NCI-H1694 (cell line): ENCODE results near the gene SEL1L3.
A peak's percentile ranks its signal among the peaks of the same experiment; 100 is the strongest.

Experiments
- DNase-seq: peaks from one replicate; lab custom pipeline; 2025; lab: John Stamatoyannopoulos, UW

SEL1L3 gene

GRCh38 chr4:25816591-25817058, 46.2 kb downstream of the SEL1L3 start:
- DNase-seq: no peak

- no peak for DNase-seq
Observed at GRCh38 chr4:25815586-25815985, 47.2 kb downstream of the SEL1L3 start.

DNA sequence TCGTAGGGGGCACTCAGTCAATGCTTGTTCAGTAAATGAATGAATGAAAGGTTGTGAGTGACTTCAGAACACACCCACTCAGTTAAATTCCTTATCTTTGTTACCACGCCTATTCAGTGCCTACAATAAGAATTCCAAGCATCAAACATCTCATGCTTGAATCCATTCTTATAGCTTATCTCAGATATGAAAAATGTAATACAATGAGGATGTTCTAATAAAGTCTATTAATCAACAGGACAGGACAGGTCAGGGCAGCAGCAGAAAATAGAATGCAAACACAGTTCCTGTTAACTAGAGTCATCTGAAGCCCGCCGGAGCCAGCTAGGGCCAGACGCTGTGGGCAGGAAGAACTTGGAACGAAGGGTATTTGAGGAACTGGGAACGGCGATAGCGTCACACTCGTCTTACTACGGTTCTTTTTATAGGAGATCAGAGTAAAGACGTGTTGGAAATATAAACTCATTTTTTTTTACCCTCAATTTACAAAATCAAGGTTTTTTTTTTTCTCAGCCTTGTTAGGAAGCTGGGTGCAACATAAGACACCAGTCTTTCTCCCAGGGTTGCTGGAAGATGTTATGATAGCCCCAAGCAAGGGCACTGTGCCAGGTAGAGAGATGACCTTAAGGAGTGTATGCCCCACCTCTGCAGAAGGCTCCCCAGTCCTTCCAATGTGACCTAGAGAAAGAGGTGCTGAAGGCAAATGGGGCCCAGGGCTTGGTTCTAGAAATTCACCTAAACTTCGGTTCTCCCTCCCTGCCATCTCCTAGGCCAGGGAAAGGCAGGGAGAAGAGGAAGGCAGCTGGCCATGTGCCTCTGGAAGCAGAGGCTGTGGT, 48.3 kb downstream of the SEL1L3 start:
- no peak for DNase-seq

GRCh38 chr4:25813448-25814106, 49.2 kb downstream of the SEL1L3 start:
- DNase-seq: no peak

DNA sequence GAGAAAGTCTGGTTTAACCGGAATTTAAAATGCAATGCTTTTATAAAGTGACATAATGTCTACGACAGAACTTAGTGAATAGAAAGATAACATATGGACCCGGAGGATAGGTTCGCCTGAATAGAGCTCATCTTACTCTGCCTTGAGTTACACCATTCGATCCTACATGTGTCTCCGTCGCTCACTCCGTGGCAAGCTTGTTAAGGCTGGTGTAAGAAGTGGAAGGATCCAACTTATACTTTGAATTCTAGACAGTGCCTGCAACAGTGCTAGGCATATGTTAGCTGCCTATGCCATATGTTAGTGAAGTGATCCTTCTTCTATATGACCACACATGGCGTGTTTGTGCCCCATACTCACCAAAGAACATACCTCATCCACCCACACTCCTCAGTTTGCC, 50.9 kb downstream of the SEL1L3 start:
- DNase-seq: peak; percentile 36

DNA sequence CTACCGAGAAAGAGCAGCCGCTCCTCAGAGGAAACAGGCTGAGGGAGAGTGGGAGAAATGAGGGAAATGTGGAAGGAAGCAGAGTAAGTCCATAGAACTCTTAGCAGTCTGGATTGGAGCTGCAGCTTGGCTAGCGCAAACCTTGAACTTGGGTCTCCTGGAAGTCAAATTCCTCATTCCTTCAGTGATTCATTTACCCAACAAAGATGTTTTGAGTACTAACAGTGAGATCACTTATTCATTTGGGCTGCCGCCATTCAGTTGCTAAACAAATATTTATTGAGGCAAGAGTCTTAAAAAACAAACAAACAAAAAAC, 51.5 kb downstream of the SEL1L3 start:
- DNase-seq: no peak

DNA sequence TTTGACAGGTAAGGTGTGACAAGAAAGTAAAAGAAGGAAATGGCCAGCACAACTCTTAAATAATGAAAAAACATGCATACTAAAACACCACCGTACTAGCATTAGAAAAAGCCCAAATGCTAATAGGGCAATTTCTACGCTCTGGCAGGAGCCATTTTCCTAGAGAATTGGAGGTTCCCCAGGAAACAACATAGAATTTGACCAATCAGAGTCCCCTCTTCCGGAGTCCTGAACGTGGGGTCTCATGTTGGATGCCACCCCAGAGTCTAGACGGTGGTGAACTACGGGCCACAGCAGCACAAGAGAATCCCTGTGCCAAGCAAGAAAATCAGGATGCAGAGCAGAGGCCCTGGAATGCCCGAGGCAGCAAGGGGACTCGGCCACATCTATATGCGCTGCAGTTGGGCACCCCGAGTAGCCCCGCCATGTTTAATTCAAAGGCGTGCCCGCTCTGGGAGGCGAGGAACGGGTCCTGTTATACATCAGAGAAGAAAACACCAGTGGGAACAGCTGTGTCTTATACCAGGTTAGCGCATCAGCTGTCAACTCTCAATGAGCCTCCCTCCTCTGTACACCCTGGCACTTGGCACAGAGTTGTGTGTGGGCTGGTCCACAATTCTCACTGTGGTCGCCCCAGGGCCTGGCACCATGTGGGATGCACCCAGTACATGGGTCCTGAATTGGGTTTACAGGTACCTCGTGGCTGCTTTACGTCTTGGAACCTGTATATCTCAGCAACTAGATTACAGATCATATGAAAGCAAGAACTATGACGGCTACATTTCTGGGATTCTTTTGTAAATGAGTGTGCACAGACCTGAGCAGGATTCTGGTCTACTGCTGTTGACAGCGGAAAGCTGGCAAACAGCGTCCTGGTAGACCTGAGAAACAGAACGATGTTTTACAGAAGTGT, 52.1 kb downstream of the SEL1L3 start:
- no peak for DNase-seq

GRCh38 chr4:25809996-25810395, 52.8 kb downstream of the SEL1L3 start:
- no peak for DNase-seq

DNA sequence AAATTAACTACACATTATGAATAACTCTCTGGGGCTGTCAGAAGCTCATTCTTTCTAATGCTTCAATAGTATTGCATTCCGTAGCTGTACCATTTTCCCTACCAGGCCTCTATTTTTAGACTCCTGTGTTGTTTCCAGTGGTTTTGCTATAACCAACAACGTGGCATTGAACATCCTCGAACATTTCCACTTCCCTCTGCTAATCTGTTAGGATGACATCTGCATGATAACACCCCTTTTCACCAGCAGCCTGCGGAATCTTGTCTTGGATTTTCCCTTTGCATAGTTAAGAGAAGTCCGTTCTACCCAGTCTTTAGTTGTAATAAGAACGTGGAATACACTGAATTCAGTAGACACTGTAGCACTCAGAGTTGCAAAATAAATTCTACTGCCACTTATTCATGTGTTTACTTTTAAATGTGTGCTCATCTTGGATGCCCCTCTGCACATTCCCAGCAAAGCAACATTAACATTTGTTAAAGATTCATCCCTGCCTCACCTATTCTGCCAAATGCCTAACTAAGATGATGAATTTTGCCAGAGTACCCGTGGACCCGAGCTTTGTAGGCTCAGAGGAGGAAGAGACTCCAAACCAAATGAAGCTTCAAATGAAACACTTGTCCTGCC, 55.6 kb downstream of the SEL1L3 start:
- no peak for DNase-seq

- DNase-seq: no peak
Observed at GRCh38 chr4:25805255-25805860, 57.4 kb downstream of the SEL1L3 start.

DNA sequence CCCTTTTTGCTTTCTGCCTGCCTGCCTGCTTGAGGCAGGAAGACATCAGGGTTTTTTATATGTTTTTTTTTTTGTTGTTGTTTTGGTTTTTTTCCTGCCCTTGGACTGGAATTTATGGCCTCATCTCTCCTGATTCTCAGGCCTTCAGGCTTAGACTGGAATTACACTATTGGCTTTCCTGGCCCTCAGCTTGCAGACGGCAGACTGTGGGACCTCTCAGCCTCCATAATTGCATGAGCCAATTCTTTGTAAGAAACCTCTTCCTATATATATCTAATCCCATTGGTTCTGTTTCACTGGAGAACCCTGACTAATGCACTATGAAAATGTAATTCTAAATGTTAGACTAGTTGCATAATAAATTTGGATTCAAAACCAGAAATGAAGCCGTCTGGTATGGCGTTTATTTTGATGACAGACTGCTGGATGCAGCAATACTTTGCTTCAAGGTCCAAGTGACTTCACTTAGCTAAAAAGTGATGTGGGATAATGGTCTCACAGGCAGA, 59.0 kb downstream of the SEL1L3 start:
- DNase-seq: no peak

- DNase-seq: no peak
Observed at GRCh38 chr4:25801594-25801993, 61.2 kb downstream of the SEL1L3 start.

GRCh38 chr4:25800245-25800644, 62.5 kb downstream of the SEL1L3 start:
- no peak for DNase-seq

- DNase-seq: no peak
Observed at GRCh38 chr4:25799522-25799921, 63.3 kb downstream of the SEL1L3 start.

GRCh38 chr4:25797136-25797535, 65.7 kb downstream of the SEL1L3 start:
- DNase-seq: no peak

- DNase-seq: no peak
Observed at GRCh38 chr4:25795566-25796454, 67.0 kb downstream of the SEL1L3 start.

DNA sequence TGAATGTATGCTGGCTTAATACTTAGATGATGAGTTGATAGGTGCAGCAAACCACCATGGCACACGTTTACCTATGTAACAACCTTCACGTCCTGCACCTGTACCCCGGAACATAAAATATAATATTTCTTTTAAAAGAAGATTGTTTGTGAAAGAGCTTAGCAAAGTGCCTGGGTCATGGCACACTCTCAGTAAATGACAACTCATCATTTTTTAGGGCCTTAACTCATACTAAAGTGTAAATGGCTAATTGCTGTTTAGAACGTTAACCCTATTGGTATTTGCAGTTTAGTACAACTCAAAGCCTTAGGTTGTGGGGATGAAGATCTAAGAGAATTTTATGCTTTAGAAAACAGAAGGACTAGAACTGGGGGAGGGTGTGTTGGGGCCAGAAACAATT, 67.7 kb downstream of the SEL1L3 start:
- no peak for DNase-seq

DNA sequence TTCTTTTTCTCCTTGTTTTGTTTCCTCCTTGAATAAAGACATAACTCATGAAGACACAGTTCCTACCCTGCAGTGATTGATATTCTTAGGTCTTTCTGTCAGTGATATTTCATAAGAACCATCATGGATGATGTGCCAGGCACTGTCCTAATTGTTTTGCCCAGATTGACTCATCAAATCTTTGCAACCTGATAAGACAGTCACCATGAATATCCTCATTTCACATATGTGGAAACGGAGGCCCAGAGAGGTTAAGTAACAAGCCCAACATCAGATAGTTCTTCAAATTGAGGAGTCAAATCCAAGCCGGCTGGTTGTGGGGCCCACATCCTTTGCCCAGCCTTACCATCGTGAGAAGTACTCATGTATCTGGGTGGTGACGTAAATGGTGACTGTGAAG, 69.9 kb downstream of the SEL1L3 start:
- no peak for DNase-seq

DNA sequence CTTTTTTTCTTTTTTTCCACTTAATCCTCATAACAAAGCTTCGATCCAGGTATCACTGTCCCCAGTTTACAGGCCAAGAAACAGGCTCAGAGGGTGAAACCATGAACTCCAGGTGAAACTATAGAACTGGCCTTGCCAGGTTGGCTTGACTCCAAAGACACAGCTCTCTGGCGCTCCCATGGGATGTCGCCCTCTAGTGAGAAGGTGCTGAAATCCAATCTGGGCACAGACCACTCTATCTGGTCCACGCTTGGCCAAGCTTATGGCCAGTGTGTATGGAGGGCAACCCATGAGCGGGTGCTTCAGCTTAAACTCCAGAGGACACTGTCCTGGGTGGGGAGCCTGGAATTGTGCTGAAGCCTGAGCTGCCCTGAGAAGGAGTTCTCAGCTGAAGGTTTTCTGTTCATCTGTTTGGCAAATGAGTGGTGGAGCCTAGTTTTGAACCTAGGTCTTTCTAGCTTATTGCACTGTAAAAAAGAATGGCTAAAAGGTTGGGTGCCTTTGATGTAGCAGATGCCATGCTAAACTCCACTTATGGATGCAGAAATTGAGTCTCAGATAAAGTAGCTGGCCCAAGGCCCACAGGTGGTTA, 70.5 kb downstream of the SEL1L3 start:
- no peak for DNase-seq

- no peak for DNase-seq
Observed at GRCh38 chr4:25790024-25790423, 72.8 kb downstream of the SEL1L3 start.
